GM20431 (cell line): Measurements from ENCODE around the gene RALGPS1.

ENCODE experiments used
- in situ Hi-C: fragments of 300-500 bp; cut with MseI, MboI; formaldehyde crosslinking; loops from one replicate; pipeline ENCODE4 v1.15.0; 2020; ENCODE audit warnings: low sequenced_read_pairs; ENCODE audit not compliant: unreplicated experiment

The RALGPS1 gene

GRCh38 chr9:127206666-127207065 lies 292.1 kb downstream of the RALGPS1 start:
- in situ Hi-C loops = loop anchor here (10.0 kb wide), 1 partner anchor 262 kb away; no protein-coding TSS in a partner anchor

GRCh38 chr9:127207734-127208410 lies 293.3 kb downstream of the RALGPS1 start:
- in situ Hi-C loops = loop anchor here (10.0 kb wide), 1 partner anchor 263 kb away; no protein-coding TSS in a partner anchor

- in situ Hi-C loops = loop anchor here (10.0 kb wide), 1 partner anchor 264 kb away; no protein-coding TSS in a partner anchor
Measured at GRCh38 chr9:127208416-127208815, 293.8 kb downstream of the RALGPS1 start.

- in situ Hi-C loops = loop anchor here (10.0 kb wide), 1 partner anchor 264 kb away; no protein-coding TSS in a partner anchor
Measured at GRCh38 chr9:127209220-127209619, 294.6 kb downstream of the RALGPS1 start.

- in situ Hi-C loops = loop anchor here (10.0 kb wide), 1 partner anchor 265 kb away; no protein-coding TSS in a partner anchor
Measured at GRCh38 chr9:127209948-127210640, 295.5 kb downstream of the RALGPS1 start.

- in situ Hi-C loops = no loop called here
Measured at GRCh38 chr9:127210851-127211730, 296.5 kb downstream of the RALGPS1 start.

- in situ Hi-C loops = no loop called here
Measured at GRCh38 chr9:127211983-127212382, 297.4 kb downstream of the RALGPS1 start.

GRCh38 chr9:127212453-127212852 lies 297.9 kb downstream of the RALGPS1 start:
- in situ Hi-C loops = no loop called here

GRCh38 chr9:127213859-127214258 lies 299.3 kb downstream of the RALGPS1 start:
- in situ Hi-C loops = no loop called here

GRCh38 chr9:127214421-127215267 lies 300.1 kb downstream of the RALGPS1 start:
- in situ Hi-C loops = no loop called here

- in situ Hi-C loops = no loop called here
Measured at GRCh38 chr9:127215268-127216209, 301.0 kb downstream of the RALGPS1 start.

- in situ Hi-C loops = no loop called here
Measured at GRCh38 chr9:127216210-127216887, 301.8 kb downstream of the RALGPS1 start.

- in situ Hi-C loops = no loop called here
Measured at GRCh38 chr9:127216888-127217217, 302.3 kb downstream of the RALGPS1 start.

- in situ Hi-C loops = no loop called here
Measured at GRCh38 chr9:127218818-127219217, 304.2 kb downstream of the RALGPS1 start.

- in situ Hi-C loops = no loop called here
Measured at GRCh38 chr9:127219520-127219919, 304.9 kb downstream of the RALGPS1 start.

GRCh38 chr9:127221695-127222094 lies 307.1 kb downstream of the RALGPS1 start:
- in situ Hi-C loops = no loop called here

GRCh38 chr9:127222388-127223095 lies 308.0 kb downstream of the RALGPS1 start:
- in situ Hi-C loops = no loop called here
